WI38 (cell line): ENCODE results near the gene HMGN4.

Experiments used
- H3K4me3 ChIP-seq: 2 replicates; pipeline ENCODE4 v1.5.1; 2011; ENCODE audit warnings: low read depth, mild to moderate bottlenecking, control low read depth, low read length
- TF ChIP-seq, protein P1 (sequence below): IDR thresholded peaks from 2 replicates; pipeline ENCODE4 v1.5.1; 2012; ENCODE audit warnings: low read depth, mild to moderate bottlenecking, control low read depth, low read length

The HMGN4 gene

DNA sequence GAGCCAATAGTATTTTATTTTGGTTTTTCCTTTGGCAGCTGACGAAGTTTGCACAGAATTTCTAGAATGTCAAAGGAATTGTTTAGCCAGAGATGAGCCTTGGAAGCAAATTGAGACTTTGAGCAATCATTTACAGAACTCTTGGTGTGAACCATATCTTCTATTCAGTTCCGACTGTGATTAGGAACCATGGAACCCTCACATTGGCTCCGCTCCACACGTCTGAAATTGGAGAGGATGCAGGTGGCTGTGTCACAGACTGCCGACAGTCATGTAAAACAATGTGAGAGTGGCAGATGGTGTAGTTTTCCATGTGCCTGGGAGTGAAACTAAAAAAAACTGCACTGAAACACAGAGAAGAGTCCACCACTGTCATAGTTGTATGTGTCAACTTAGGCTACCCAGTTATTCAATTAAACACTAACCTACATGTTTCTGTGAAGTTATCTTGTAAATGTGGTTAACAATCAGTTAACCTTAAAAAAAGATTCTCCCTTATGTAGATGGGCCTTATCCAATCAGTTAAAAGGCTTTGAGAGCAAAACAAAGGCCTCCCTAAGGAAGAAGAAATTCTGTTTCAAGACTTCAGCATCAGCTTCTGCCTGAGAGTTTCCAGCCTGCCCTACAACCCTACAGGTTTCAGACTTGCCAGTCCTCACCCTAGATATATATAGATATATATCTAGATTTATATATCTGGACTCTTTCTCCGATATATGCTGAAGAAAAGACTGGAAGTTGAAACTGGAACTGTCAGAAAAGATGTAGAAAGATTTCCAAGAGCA is 3.3 kb upstream of the HMGN4 start:
- TF ChIP-seq, protein P1, sequence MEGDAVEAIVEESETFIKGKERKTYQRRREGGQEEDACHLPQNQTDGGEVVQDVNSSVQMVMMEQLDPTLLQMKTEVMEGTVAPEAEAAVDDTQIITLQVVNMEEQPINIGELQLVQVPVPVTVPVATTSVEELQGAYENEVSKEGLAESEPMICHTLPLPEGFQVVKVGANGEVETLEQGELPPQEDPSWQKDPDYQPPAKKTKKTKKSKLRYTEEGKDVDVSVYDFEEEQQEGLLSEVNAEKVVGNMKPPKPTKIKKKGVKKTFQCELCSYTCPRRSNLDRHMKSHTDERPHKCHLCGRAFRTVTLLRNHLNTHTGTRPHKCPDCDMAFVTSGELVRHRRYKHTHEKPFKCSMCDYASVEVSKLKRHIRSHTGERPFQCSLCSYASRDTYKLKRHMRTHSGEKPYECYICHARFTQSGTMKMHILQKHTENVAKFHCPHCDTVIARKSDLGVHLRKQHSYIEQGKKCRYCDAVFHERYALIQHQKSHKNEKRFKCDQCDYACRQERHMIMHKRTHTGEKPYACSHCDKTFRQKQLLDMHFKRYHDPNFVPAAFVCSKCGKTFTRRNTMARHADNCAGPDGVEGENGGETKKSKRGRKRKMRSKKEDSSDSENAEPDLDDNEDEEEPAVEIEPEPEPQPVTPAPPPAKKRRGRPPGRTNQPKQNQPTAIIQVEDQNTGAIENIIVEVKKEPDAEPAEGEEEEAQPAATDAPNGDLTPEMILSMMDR, result no peak
- H3K4me3 ChIP-seq, result no peak overlapping the region

DNA sequence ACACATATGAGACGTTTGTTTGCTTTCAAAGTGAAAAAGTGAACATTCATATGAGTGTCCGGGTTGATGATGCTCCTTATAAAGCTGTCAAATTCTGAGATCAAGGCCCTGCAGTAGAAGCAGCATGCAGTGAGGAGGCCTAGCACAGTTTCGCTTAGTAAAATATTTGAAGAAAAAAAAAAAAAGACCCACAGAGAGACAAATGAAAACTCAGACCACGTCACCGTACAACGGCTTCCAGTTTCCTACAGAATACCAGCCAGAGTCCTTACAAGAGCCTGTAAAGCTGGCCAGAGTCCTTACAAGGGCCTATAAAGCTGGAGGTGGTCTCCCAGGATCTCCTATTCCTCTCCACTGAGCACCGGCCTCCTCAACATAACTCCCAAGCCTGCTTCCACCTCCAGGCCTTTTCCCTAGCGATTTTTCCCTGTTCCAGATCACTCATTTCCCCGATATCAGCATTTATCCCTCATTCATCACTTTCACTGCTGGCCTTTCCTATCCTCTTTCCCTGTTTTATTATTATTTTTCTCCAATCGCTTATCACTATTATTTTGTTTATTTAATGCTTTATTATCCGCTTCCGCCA is 1.5 kb upstream of the HMGN4 start:
- TF ChIP-seq, protein P1, result no peak
- peak overlapping the region; percentile 85 for H3K4me3 ChIP-seq

DNA sequence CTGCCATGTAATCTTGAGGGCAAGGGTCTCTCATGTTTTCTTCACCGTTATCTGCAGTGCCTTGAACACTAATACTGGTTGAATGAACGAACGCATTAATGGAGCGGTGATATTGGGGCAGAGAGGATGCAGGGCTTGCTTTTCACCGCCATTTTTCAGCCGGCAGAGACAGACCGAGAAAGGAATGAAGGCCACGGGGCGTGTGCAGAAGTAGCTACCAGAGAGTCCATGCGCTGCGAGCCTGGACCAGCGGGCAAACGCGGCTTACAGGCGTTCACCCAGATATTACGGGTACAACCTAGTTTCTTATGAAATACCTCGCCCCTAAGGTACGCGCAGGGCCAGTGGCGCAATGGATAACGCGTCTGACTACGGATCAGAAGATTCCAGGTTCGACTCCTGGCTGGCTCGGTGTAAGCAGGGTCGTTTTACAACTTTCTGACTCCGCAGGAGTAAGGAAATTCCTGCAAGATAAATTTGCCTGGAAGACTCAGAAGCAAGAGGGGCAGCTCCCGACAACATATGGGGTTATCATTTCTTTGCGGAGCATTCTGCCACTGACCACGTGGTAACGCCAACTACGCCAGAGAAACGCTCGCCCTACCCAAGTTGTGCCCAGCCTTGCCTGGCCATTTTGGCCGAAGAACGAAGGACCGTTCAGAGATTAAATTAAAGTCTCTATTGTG is 863 bp upstream of the HMGN4 start:
- TF ChIP-seq, protein P1, result no peak
- peak overlapping the region; percentile 85 for H3K4me3 ChIP-seq

DNA sequence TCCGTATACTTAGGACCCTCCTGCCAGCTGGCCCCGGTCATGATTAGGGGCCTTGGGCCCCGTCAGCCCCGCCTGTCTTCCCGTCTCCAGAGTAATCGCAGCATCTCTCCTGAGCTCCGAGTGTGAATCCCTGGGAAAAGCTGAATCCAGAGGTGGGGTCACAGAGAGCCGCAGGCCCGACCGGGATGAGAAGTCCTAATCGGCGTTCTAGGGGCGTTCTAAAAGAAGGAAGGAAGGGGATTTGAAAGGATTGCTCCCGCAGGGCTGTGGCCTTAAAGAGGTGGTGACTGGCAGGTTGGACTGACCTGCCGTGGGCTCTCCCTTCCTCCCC is 371 bp downstream of the HMGN4 start:
- H3K4me3 ChIP-seq, result peak overlapping the region; percentile 85
- TF ChIP-seq, protein P1, result no peak

DNA sequence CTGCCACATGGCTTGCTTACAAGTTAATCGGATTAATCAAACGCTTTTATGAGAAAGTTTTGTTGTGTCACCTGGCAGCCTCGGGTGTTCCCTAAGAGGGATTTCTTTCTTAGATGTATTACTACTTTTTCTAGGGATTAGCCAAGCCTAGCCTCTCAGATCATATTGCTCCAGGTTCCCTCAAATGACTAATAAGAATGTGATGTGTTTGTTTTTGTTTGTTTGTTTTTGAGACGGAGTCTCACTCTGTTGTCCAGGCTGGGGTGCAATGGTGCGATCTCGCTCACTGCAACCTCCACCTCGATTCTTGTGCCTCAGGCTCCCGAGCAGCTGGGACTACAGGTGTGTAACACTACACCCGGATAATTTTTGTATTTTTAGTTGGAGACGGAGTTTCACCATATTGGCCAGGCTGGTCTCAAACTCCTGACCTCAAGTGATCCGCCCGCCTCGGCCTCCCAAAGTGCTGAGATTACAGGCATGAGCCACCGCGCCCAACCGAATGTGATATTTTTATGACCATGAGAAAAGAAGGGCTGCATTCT is 977 bp downstream of the HMGN4 start:
- peak overlapping the region; percentile 85 for H3K4me3 ChIP-seq
- TF ChIP-seq, protein P1, result no peak

DNA sequence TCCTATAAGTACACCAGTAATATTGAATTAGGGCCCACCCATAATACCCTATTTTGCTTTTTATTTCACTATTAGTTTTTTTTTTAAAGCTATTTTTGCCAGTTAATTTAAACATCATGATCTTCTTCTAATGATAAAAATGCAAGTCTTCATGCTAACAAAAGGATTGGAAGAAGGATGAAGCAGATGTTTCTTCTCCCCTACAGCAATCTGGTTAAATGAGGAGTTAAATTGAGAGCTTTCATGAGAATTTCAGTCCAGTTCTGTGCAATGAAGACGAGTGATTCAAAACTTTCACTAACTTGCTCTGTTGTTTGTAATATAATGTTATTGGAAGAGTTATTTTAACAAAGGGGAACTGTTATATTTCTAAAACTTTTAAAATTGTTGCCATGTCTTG is 3.4 kb downstream of the HMGN4 start:
- TF ChIP-seq, protein P1, result no peak
- no peak overlapping the region for H3K4me3 ChIP-seq

DNA sequence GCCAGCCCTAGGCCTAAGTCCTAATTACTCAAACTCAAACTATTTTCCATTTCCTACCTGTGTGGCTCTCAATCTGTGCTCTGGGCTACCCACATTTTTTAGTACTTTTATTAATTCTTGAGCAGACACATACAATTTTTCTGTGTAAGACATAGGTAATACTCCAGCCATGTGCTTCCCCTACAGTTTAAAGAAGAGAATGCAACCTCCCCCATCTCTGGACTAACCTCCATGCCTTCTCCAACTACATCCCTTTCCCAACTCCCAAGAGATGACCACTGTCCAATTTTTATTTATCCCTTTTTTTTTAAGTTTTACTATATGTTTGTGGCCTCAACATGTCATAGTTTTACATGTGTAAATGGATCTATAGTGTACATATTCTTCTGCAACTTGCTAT is 5.8 kb downstream of the HMGN4 start:
- H3K4me3 ChIP-seq, result no peak overlapping the region
- TF ChIP-seq, protein P1, result peak; percentile 39; the same call in 1 of the 2 replicates
